Subcutaneous adipose tissue (tissue), 4 donors: ENCODE data around the gene KAZN. TPM values are rescaled to one million over a fixed set of nuclear protein-coding genes. Genes with fewer than 3 reads are reported as not detected.

Source experiments
- CTCF ChIP-seq: fragments of 450-650 bp; IDR thresholded peaks from one replicate; pipeline ENCODE4 v1.5.1; 2016; ENCODE audit warnings: low read depth, mild to moderate bottlenecking, control low read depth, antibody characterized with exemption, moderate library complexity
- total RNA-seq, 4 donors: library from RNA; depleted of rRNA; stranded (reverse); fragments of >200 nt; gene quantifications; one replicate each; pipeline ENCODE4 v1.1.0, GENCODE V29; 2016

KAZN gene
- total RNA-seq, 4 donors from 2014 or later: 7.5 to 22.2 (median 10.4) TPM

GRCh38 chr1:14999441-14999840 lies 401.0 kb downstream of the KAZN start:
- TF ChIP-seq CTCF: no peak

- no peak for TF ChIP-seq CTCF
Observed at GRCh38 chr1:15000030-15000429, 401.5 kb downstream of the KAZN start.

- TF ChIP-seq CTCF: no peak
Observed at GRCh38 chr1:15000671-15001070, 402.2 kb downstream of the KAZN start.

- no peak for TF ChIP-seq CTCF
Observed at GRCh38 chr1:15001317-15001915, 402.9 kb downstream of the KAZN start.

- no peak for TF ChIP-seq CTCF
Observed at GRCh38 chr1:15002325-15002724, 403.8 kb downstream of the KAZN start.

- TF ChIP-seq CTCF: no peak
Observed at GRCh38 chr1:15004396-15004795, 405.9 kb downstream of the KAZN start.

GRCh38 chr1:15005116-15005515 lies 406.6 kb downstream of the KAZN start:
- no peak for TF ChIP-seq CTCF

GRCh38 chr1:15007368-15007767 lies 408.9 kb downstream of the KAZN start:
- TF ChIP-seq CTCF: no peak
